Thyroid gland (tissue), 4 donors: Measurements from ENCODE around the gene BCAS3. TPM values are rescaled to one million over a fixed set of nuclear protein-coding genes. Genes with fewer than 3 reads are reported as not detected.

Experiments
- DNase-seq, 2 donors: peaks; one replicate each; pipeline ENCODE4 v3.0.0-alpha.2; 2019
- H3K27ac ChIP-seq, 3 donors: fragments of 200-600 bp; sonication (generic); 1 replicate in 2 of 3; 2 replicates in 1 of 3; pipeline ENCODE4 v1.5.1; 2016 to 2019; ENCODE audit warnings: mild to moderate bottlenecking in 1 of 3, moderate library complexity in 1 of 3
- H3K27me3 ChIP-seq: fragments of 200-600 bp; sonication (generic); one replicate; pipeline ENCODE4 v1.5.1; 2019
- H3K36me3 ChIP-seq, 2 donors: fragments of 200-600 bp; sonication (generic); one replicate each; pipeline ENCODE4 v1.5.1; 2016 to 2019
- H3K4me1 ChIP-seq, 2 donors: fragments of 200-600 bp; sonication (generic); one replicate each; pipeline ENCODE4 v1.5.1; 2017 to 2019
- H3K4me3 ChIP-seq, 3 donors: fragments of 200-600 bp; sonication (generic); replicated peaks in 1 of 3; 1 replicate in 2 of 3; 2 replicates in 1 of 3; pipeline ENCODE4 v1.5.1; 2016; ENCODE audit warnings: mild to moderate bottlenecking in 1 of 3
- H3K9me3 ChIP-seq: fragments of 200-600 bp; sonication (generic); one replicate; pipeline ENCODE4 v1.5.1; 2017
- POLR2A ChIP-seq, 2 donors: fragments of 450-650 bp; IDR thresholded peaks; one replicate each; pipeline ENCODE4 v1.6.1; 2017; ENCODE audit warnings: antibody characterized with exemption in 2 of 2, mild to moderate bottlenecking in 2 of 2, moderate library complexity in 1 of 2
- WGBS, 2 donors: methylation state at CpG; one replicate each; pipeline ENCODE4 v1.1.5; 2017; 5-methylcytosine and 5-hydroxymethylcytosine counted together
- intact Hi-C: fragments of 100-400 bp; cut with DNase I; formaldehyde crosslinking; loops from one replicate; pipeline ENCODE4 v1.15.1; 2023
- total RNA-seq, 4 donors: library from RNA; depleted of rRNA; stranded (reverse); fragments of >200 nt; gene quantifications; one replicate each; pipeline ENCODE4 v1.2.3, GENCODE V29; 2016
- TF ChIP-seq, protein P1 (sequence below), 6 experiments: fragments of 200-600 bp in 3 of 6; fragments of 450-650 bp in 3 of 6; sonication (generic) in 3 of 6; IDR thresholded peaks; one replicate each; pipeline ENCODE4 v1.5.1; 2016 to 2019; ENCODE audit warnings: antibody characterized with exemption in 6 of 6, mild to moderate bottlenecking in 2 of 6, inconsistent platforms in 1 of 6, moderate library complexity in 1 of 6

The BCAS3 gene
- total RNA-seq, 4 donors from 2014 or later: 41.8 to 78.7 (median 51.6) TPM

DNA sequence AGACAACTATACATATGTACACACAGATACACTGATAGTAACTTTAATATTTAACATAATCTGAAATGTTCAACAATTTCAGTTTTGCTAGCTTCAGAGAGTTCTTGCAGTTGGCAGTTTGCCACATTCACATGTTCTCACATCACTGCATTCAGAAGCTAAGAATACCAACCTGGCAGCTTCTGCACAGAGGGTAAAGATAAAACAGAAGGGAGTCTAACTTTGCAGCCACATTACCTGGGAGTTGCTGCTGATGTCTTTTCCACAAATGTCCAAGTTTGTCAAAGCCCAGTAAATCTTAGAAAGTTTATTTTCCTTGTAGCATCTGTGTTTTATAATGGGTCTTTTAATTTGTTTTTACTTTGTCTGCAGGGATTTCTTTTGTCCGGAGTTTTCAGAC, 332.0 kb downstream of the BCAS3 start:
- WGBS, 2 donors: 24% methylated on average over 1 of the region's 1 CpG

DNA sequence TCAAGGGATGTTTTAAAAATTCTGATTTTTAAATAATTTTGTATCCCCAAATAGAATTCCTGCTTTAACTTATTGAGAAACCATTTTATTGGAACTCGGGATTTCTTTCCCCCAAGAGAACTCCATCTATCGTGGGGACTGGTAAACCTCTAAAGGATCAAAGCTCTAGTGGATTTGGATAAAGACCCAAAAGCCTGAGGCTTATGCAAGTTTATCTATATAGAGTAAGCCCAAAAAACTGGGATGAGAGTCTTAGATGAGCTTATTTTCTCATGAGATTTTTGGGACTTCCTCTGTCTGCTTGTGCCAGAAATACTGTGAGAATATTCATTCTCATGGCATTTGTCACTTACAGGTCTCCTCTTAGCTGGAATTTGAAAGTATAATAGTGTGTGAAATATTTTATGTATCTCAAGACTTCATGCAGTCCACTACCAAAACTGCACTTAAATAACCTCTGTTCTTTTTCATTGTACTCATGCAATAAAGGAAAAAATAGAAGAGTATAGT, 333.1 kb downstream of the BCAS3 start:
- intact Hi-C loops: no loop called here
- TF ChIP-seq POLR2A (IDR thresholded peaks at IDR 0.05): no peak
- TF ChIP-seq, protein P1, sequence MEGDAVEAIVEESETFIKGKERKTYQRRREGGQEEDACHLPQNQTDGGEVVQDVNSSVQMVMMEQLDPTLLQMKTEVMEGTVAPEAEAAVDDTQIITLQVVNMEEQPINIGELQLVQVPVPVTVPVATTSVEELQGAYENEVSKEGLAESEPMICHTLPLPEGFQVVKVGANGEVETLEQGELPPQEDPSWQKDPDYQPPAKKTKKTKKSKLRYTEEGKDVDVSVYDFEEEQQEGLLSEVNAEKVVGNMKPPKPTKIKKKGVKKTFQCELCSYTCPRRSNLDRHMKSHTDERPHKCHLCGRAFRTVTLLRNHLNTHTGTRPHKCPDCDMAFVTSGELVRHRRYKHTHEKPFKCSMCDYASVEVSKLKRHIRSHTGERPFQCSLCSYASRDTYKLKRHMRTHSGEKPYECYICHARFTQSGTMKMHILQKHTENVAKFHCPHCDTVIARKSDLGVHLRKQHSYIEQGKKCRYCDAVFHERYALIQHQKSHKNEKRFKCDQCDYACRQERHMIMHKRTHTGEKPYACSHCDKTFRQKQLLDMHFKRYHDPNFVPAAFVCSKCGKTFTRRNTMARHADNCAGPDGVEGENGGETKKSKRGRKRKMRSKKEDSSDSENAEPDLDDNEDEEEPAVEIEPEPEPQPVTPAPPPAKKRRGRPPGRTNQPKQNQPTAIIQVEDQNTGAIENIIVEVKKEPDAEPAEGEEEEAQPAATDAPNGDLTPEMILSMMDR (IDR thresholded peaks at IDR 0.05): no peak
- no peak overlapping the region for H3K27ac ChIP-seq
- H3K9me3 ChIP-seq: no peaks in the 10 kb centered on the region
- H3K4me3 ChIP-seq: no peak overlapping the region
- no peak for DNase-seq
- H3K27me3 ChIP-seq: no peaks in the 10 kb centered on the region
- H3K4me1 ChIP-seq: peaks cover 22 to 30% of the 10 kb centered on the region in 2 donors
- 81 to 88% methylated on average over 2 of the region's 2 CpGs for WGBS, 2 donors
- no peaks in the 10 kb centered on the region for H3K36me3 ChIP-seq

More for the DNA sequence above, 332.0 kb downstream of the BCAS3 start:
- no peak for TF ChIP-seq POLR2A (IDR thresholded peaks at IDR 0.05)
- TF ChIP-seq, protein P1 (IDR thresholded peaks at IDR 0.05): no peak
- H3K9me3 ChIP-seq: no peaks in the 10 kb centered on the region
- no peaks in the 10 kb centered on the region for H3K36me3 ChIP-seq
- intact Hi-C loops: no loop called here
- no peak overlapping the region for H3K4me3 ChIP-seq
- H3K4me1 ChIP-seq: peaks cover 22 to 30% of the 10 kb centered on the region in 2 donors
- DNase-seq: peak; percentile 37 to 40
- H3K27me3 ChIP-seq: no peaks in the 10 kb centered on the region
- peak overlapping the region in 2 of 3 donors; percentile 38 to 69 for H3K27ac ChIP-seq

DNA sequence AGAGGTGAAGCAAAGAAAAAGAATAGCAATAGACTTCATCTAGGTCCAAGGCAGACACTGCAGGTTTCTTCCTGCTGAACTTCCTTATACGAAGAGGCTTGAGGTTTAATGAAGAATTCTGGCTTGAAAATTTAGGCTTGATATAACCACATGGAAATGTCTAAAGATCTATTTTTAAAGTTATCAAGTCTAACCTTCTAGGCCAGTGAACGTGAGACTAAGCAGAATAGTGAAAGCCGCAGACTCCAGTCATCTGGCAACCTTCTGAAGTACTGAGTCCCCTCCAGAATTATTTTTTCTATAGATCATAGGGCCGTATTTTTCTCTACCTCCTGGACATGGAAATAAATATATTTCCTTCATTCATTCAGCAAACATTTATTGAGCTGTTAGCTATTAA, 333.6 kb downstream of the BCAS3 start:
- TF ChIP-seq, protein P1 (IDR thresholded peaks at IDR 0.05): no peak
- no peak for TF ChIP-seq POLR2A (IDR thresholded peaks at IDR 0.05)
- intact Hi-C loops: no loop called here
- WGBS, 2 donors: 87 to 88% methylated on average over 4 of the region's 4 CpGs
- DNase-seq: no peak
- Histone ChIP-seq H3K4me1 (peaks cover 22 to 30% of the 10 kb centered on the region in 2 donors), H3K4me3 (no peak overlapping the region), H3K9me3 (no peaks in the 10 kb centered on the region), H3K36me3 (no peaks in the 10 kb centered on the region), H3K27me3 (no peaks in the 10 kb centered on the region), H3K27ac (no peak overlapping the region)

GRCh38 chr17:61015966-61016365, 338.3 kb downstream of the BCAS3 start:
- no peak overlapping the region for H3K4me3 ChIP-seq
- TF ChIP-seq, protein P1 (IDR thresholded peaks at IDR 0.05): no peak
- no peak for TF ChIP-seq POLR2A (IDR thresholded peaks at IDR 0.05)
- intact Hi-C loops: no loop called here
- H3K27ac ChIP-seq: no peak overlapping the region
- no peak for DNase-seq
- WGBS, 2 donors: 78 to 79% methylated on average over 3 of the region's 3 CpGs
- no peaks in the 10 kb centered on the region for H3K27me3 ChIP-seq
- no peaks in the 10 kb centered on the region for H3K36me3 ChIP-seq
- no peaks in the 10 kb centered on the region for H3K4me1 ChIP-seq
- H3K9me3 ChIP-seq: no peaks in the 10 kb centered on the region

- Histone ChIP-seq H3K27me3 (no peaks in the 10 kb centered on the region), H3K4me1 (no peaks in the 10 kb centered on the region), H3K4me3 (no peak overlapping the region), H3K36me3 (no peaks in the 10 kb centered on the region), H3K9me3 (no peaks in the 10 kb centered on the region), H3K27ac (no peak overlapping the region)
- intact Hi-C loops: no loop called here
- WGBS, 2 donors: 86 to 89% methylated on average over 3 of the region's 3 CpGs
- no peak for DNase-seq
- no peak for TF ChIP-seq POLR2A (IDR thresholded peaks at IDR 0.05)
- TF ChIP-seq, protein P1 (IDR thresholded peaks at IDR 0.05): no peak
Measured at GRCh38 chr17:61017317-61018006, 339.8 kb downstream of the BCAS3 start.
